Esophagus squamous epithelium (tissue), 5 donors: ENCODE measurements around the gene TTBK2. TPM values are rescaled to one million over a fixed set of nuclear protein-coding genes. Genes with fewer than 3 reads are reported as not detected.
A peak's percentile ranks its signal among the peaks of the same experiment; 100 is the strongest.

Source experiments
- DNase-seq: peaks from one replicate; lab custom pipeline; 2025; lab: John Stamatoyannopoulos, UW
- H3K27ac ChIP-seq, 4 donors: fragments of 200-600 bp; sonication (generic); one replicate each; pipeline ENCODE4 v1.5.1; 2016 to 2019; ENCODE audit warnings: mild to moderate bottlenecking in 1 of 4
- H3K27me3 ChIP-seq, 4 donors: fragments of 200-600 bp; sonication (generic); 1 replicate in 3 of 4; 2 replicates in 1 of 4; pipeline versions ENCODE4 v1.5.1 to v1.6.0; 2017 to 2021; ENCODE audit warnings: antibody characterized with exemption in 1 of 4
- H3K36me3 ChIP-seq, 3 donors: fragments of 200-600 bp; sonication (generic); one replicate each; pipeline ENCODE4 v1.5.1; 2016 to 2019
- H3K4me1 ChIP-seq, 3 donors: fragments of 200-600 bp; sonication (generic); one replicate each; pipeline ENCODE4 v1.5.1; 2017 to 2019
- H3K4me3 ChIP-seq, 4 donors: fragments of 200-600 bp; sonication (generic); 1 replicate in 3 of 4; 2 replicates in 1 of 4; pipeline ENCODE4 v1.5.1; 2016 to 2019; ENCODE audit warnings: mild to moderate bottlenecking in 2 of 4, moderate library complexity in 1 of 4
- H3K9me3 ChIP-seq, 3 donors: fragments of 200-600 bp; sonication (generic); one replicate each; pipeline ENCODE4 v1.5.1; 2016 to 2019
- POLR2A ChIP-seq, 4 donors: fragments of 450-650 bp; IDR thresholded peaks; one replicate each; pipeline ENCODE4 v1.6.1; 2017; ENCODE audit warnings: antibody characterized with exemption in 4 of 4, mild to moderate bottlenecking in 4 of 4, moderate library complexity in 3 of 4
- WGBS, 2 donors: methylation state at CpG; one replicate each; pipeline ENCODE4 v1.1.5; 2018; 5-methylcytosine and 5-hydroxymethylcytosine counted together
- intact Hi-C: fragments of 100-400 bp; cut with DNase I; formaldehyde crosslinking; loops from one replicate; pipeline ENCODE4 v1.15.0; 2022
- total RNA-seq, 4 donors: library from RNA; depleted of rRNA; stranded (reverse); fragments of >200 nt; gene quantifications; one replicate each; pipeline ENCODE4 v1.1.0, GENCODE V29; 2016
- TF ChIP-seq, protein P1 (sequence below), 6 experiments: fragments of 450-650 bp in 4 of 6; fragments of 200-600 bp in 2 of 6; sonication (generic) in 2 of 6; IDR thresholded peaks; one replicate each; pipeline ENCODE4 v1.5.1; 2016 to 2019; ENCODE audit warnings: antibody characterized with exemption in 6 of 6, mild to moderate bottlenecking in 4 of 6, moderate library complexity in 4 of 6
- donor health status: DM: yes; HTN: yes; CAD: no.

The TTBK2 gene
- total RNA-seq, 4 donors from 2014 or later, result 5.8 to 11.8 (median 6.8) TPM

DNA sequence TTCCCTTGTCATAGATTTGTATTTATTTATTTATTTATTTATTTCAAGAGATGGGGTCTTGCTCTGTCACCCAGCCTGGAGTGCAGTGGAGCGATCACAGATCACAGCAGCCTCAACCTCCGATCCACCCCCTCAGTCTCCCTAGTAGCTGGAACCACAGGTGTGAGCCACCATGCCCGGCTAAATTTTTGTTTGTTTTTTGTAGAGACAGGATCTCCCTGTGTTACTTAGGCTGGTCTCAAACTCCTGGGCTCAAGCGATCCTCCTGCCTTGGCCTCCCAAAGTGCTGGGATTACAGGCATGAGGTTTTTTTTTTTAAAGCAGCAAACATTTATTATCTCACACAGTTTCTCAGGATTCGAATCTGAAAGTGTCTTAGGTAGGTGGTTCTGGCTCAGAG, 2.5 kb downstream of the TTBK2 start:
- DNase-seq, result no peak
- intact Hi-C loops, result no loop called here
- no peaks in the 10 kb centered on the region for H3K9me3 ChIP-seq
- H3K4me3 ChIP-seq, result no peak overlapping the region
- 88 to 93% methylated on average over 5 of the region's 5 CpGs for WGBS, 2 donors
- no peak for TF ChIP-seq POLR2A (IDR thresholded peaks at IDR 0.05)
- TF ChIP-seq, protein P1, sequence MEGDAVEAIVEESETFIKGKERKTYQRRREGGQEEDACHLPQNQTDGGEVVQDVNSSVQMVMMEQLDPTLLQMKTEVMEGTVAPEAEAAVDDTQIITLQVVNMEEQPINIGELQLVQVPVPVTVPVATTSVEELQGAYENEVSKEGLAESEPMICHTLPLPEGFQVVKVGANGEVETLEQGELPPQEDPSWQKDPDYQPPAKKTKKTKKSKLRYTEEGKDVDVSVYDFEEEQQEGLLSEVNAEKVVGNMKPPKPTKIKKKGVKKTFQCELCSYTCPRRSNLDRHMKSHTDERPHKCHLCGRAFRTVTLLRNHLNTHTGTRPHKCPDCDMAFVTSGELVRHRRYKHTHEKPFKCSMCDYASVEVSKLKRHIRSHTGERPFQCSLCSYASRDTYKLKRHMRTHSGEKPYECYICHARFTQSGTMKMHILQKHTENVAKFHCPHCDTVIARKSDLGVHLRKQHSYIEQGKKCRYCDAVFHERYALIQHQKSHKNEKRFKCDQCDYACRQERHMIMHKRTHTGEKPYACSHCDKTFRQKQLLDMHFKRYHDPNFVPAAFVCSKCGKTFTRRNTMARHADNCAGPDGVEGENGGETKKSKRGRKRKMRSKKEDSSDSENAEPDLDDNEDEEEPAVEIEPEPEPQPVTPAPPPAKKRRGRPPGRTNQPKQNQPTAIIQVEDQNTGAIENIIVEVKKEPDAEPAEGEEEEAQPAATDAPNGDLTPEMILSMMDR (IDR thresholded peaks at IDR 0.05), result no peak
- no peak overlapping the region for H3K27ac ChIP-seq
- H3K27me3 ChIP-seq, result no peaks in the 10 kb centered on the region
- peaks cover 7 to 40% (median 10%) of the 10 kb centered on the region in 3 donors for H3K4me1 ChIP-seq
- H3K36me3 ChIP-seq, result no peaks in the 10 kb centered on the region

DNA sequence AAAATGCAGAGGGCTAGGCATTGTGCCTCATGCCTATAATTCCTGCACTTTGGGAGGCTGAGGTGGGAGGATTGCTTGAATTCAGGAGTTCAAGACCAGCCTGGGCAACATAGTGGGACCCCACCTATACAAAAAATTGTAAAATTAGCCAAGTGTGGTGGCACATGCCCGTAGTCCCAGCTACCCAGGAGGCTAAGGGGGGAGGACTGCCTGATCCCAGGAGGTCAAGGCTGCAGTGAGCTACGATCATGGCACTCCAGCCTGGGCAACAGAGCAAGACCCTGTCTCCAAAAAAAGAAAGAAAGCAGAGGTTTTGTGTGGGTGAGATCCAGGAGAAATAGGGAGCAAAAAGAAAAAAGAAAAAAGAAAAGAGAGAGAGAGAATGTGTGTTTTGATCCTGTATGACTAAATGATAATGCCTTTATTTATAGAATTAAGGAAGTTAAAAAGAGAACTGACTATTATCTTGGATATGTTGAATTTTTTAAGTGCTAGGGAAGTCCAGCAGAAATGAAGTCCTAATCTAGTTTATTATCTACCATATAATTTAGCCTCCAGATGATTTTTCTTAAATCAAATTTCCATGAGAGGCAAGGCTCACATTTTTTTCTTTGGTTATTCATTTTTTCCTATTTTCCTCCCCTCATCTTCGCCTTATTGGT, 4.8 kb downstream of the TTBK2 start:
- intact Hi-C loops, result no loop called here
- Histone ChIP-seq H3K27ac (no peak overlapping the region), H3K36me3 (no peaks in the 10 kb centered on the region), H3K4me3 (no peak overlapping the region), H3K27me3 (no peaks in the 10 kb centered on the region), H3K9me3 (no peaks in the 10 kb centered on the region), H3K4me1 (peaks cover 6 to 28% (median 7%) of the 10 kb centered on the region in 3 donors)
- no peak for TF ChIP-seq POLR2A (IDR thresholded peaks at IDR 0.05)
- TF ChIP-seq, protein P1 (IDR thresholded peaks at IDR 0.05), result no peak
- 87 to 90% methylated on average over 3 of the region's 3 CpGs for WGBS, 2 donors
- no peak for DNase-seq

DNA sequence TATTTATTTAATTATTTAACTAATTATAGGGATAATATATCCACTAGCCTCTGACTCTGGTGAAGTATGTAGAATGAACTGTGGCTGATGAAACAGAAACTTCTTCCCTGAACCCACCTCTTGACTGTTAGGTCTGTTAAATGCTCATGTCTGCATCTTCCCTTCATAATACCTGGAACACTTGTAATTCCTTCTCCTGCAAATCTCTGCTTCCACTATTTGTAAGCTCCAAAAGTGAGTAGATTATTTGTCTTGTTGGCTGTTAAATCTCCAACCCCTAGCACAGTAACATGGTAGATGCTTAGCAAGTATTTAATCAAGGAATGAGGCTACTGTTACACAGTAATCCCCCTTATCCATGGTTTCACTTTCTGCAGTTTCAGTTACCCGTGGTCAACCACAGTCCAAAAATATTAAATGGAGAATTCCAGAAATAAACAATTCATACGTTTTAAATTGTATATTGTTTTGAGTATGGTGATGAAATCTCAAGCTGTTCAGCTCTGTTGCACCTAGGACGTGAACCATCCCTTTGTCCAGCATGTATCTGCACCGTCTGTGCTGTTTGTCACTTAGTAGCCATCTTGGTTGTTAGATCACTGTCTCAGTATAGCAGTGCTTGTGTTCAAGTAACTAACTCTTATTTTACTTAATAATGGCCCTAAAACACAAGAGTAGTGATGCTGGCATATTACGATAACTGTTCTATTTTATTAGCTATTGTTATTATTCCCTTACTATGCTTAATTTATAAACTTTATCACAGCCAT, 5.7 kb downstream of the TTBK2 start:
- Histone ChIP-seq H3K4me3 (no peak overlapping the region), H3K4me1 (peaks cover 6 to 27% (median 7%) of the 10 kb centered on the region in 3 donors), H3K9me3 (no peaks in the 10 kb centered on the region), H3K27me3 (no peaks in the 10 kb centered on the region), H3K27ac (no peak overlapping the region), H3K36me3 (no peaks in the 10 kb centered on the region)
- intact Hi-C loops, result no loop called here
- 64 to 70% methylated on average over 5 of the region's 5 CpGs for WGBS, 2 donors
- no peak for DNase-seq
- TF ChIP-seq, protein P1 (IDR thresholded peaks at IDR 0.05), result no peak

DNA sequence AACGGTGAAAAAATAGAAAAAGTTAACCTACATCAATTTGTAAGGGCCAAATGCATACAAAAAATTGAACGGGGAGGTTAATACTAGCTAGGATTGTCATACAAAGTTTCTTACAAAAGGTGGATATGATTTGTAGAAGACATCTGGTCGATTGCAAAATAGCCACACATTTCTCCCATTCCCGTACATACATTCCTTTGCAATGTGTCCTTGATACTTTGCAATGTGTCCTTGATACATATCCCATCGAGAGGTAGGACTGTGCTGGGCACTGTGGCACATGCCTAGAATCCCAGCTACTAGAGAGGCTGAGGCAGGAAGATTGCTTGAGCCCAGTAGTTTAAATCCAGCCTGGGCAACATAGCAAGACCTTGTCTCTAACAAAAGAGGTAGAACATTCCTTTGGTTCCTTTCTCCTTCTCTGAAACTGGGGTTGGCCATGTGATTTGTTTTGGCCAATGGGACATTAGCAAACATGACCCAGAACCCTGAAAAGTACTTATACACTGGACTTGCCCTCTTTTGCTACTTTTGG, 9.5 kb downstream of the TTBK2 start:
- Histone ChIP-seq H3K4me1 (peaks cover 0 to 20% (median 4%) of the 10 kb centered on the region in 3 donors), H3K9me3 (no peaks in the 10 kb centered on the region), H3K36me3 (peaks cover 0 to 7% (median 3%) of the 10 kb centered on the region in 3 donors), H3K4me3 (no peak overlapping the region), H3K27me3 (no peaks in the 10 kb centered on the region), H3K27ac (no peak overlapping the region)
- WGBS, 2 donors, result 84 to 88% methylated on average over 5 of the region's 5 CpGs
- TF ChIP-seq, protein P1 (IDR thresholded peaks at IDR 0.05), result no peak
- no peak for TF ChIP-seq POLR2A (IDR thresholded peaks at IDR 0.05)
- no peak for DNase-seq
- intact Hi-C loops, result no loop called here

DNA sequence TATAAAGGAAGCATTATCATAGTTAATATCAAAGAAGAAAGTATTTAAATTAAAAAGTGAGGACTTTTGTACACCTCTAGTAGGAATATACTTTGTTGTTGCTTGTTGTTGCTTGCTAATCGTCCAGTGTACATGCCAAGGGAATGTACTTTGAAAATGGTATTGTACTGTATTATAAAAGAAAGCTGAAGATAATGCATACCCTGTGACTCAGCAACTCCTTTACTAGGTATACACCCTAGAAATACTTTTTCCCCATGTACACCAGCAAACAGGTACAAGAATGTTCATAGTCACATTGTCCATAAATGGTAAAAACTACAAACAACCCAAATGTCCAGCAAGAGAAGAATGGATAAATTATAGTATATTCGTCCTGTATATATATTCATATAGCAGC, 12.0 kb downstream of the TTBK2 start:
- WGBS, 2 donors, result 41 to 69% methylated on average over 2 of the region's 2 CpGs
- H3K9me3 ChIP-seq, result no peaks in the 10 kb centered on the region
- DNase-seq, result no peak
- peaks cover 0 to 7% (median 3%) of the 10 kb centered on the region in 3 donors for H3K36me3 ChIP-seq
- H3K27ac ChIP-seq, result peak overlapping the region in 2 of 4 donors; percentile 2 to 9
- H3K4me3 ChIP-seq, result no peak overlapping the region
- peaks cover 0 to 17% (median 4%) of the 10 kb centered on the region in 3 donors for H3K4me1 ChIP-seq
- no peaks in the 10 kb centered on the region for H3K27me3 ChIP-seq
- intact Hi-C loops, result no loop called here
- TF ChIP-seq, protein P1 (IDR thresholded peaks at IDR 0.05), result no peak
- TF ChIP-seq POLR2A (IDR thresholded peaks at IDR 0.05), result no peak
